H1 (cell line): Measurements from ENCODE around the gene MAGI2. TPM values are rescaled to one million over a fixed set of nuclear protein-coding genes. Genes with fewer than 3 reads are reported as not detected.

Experiments
- CEBPB ChIP-seq: IDR thresholded peaks from 2 replicates; pipeline ENCODE4 v1.6.1; 2012; ENCODE audit warnings: low read depth, low read length
- CTCF ChIP-seq, 3 experiments: IDR thresholded peaks; 1 replicate in 2 of 3; 2 replicates in 1 of 3; pipeline versions ENCODE4 v1.5.1 to v1.6.1; 2011; ENCODE audit warnings: low read length in 3 of 3, mild to moderate bottlenecking in 3 of 3, inconsistent platforms in 2 of 3, low read depth in 1 of 3, moderate library complexity in 1 of 3; ENCODE audit not compliant: insufficient read depth in 1 of 3; ENCODE audit errors: control extremely low read depth in 1 of 3
- EZH2 ChIP-seq: fragments of 200-600 bp; sonication (generic); IDR thresholded peaks from 2 replicates; pipeline ENCODE4 v1.7.1; 2012; ENCODE audit warnings: low read depth, mild to moderate bottlenecking, moderate library complexity, low read length, inconsistent platforms; ENCODE audit not compliant: severe bottlenecking
- RNF2 ChIP-seq: fragments of 200-900, 300-1000 bp; sonication (generic); IDR thresholded peaks from 2 replicates; pipeline ENCODE4 v1.7.1; 2016; ENCODE audit warnings: borderline replicate concordance, low read depth, mild to moderate bottlenecking, antibody characterized with exemption, low read length; ENCODE audit not compliant: poor library complexity, severe bottlenecking; ENCODE audit errors: missing control alignments
- SP1 ChIP-seq: IDR thresholded peaks from 2 replicates; pipeline ENCODE4 v1.6.1; 2011; ENCODE audit warnings: low read depth, low read length
- SP2 ChIP-seq: IDR thresholded peaks from 2 replicates; pipeline ENCODE4 v1.6.1; 2012; ENCODE audit warnings: mild to moderate bottlenecking, low read length, inconsistent platforms
- SUZ12 ChIP-seq: fragments of 200-600 bp; sonication (generic); IDR thresholded peaks from 2 replicates; pipeline ENCODE4 v1.6.1; 2012; ENCODE audit warnings: mild to moderate bottlenecking, inconsistent platforms, low read length, moderate library complexity, mixed read lengths
- polyA plus RNA-seq, 7 experiments: library from polyadenylated mRNA; depleted of rRNA in 3 of 7; stranded (reverse) in 5 of 7; unstranded in 2 of 7; fragments of >200 nt in 5 of 7; fragments of 200-250 nt in 2 of 7; gene quantifications; 1 replicate in 5 of 7; 2 replicates in 1 of 7; 4 replicates in 1 of 7; pipeline versions ENCODE4 v1.2.1 to v1.2.3, GENCODE V29; 2011 to 2013; ENCODE audit warnings: missing spikeins in 2 of 7, mixed read lengths in 2 of 7
- total RNA-seq: library from RNA; stranded (reverse); fragmentation: NEBNext Ultra II Directional; extraction: Animal tissue kit (Norgen Biotek cat#: 25700); gene quantifications from 2 replicates; pipeline ENCODE4 v1.2.1, GENCODE V29; 2021

The MAGI2 gene
- total and polyA plus RNA-seq, 2 of the 8 experiments (the other 6 are each of a cell fraction or from before 2014, with no cell fraction given) = 6.0 to 27.3 TPM

- TF ChIP-seq CTCF (IDR thresholded peaks at IDR 0.05; ENCODE audit: control extremely low read depth in 1 of 3, insufficient read depth in 1 of 3, low read depth in 1 of 3, low read length in 3 of 3) (no peak), SP2 (no peak), EZH2 (no peak), CEBPB (no peak), SUZ12 (no peak), RNF2 (no peak), SP1 (no peak)
Measured at GRCh38 chr7:78594156-78594555, 859.3 kb downstream of the MAGI2 start (continued).
